GM21515 (cell line): ENCODE data around the gene PHETA2.
"Not testable (repeated sequence)": the region's sequence is repeated elsewhere in the genome, so short reads cannot be mapped to it uniquely, and the experiment has no call there.

Experiments
- ATAC-seq: cut with Tn5 transposase; IDR thresholded peaks from one replicate; pipeline ENCODE4 v1.9.1; 2021; ENCODE audit not compliant: unreplicated experiment

Gene PHETA2

GRCh38 chr22:42101199-42101598 lies 27.2 kb downstream of the PHETA2 start:
- no peak for ATAC-seq

DNA sequence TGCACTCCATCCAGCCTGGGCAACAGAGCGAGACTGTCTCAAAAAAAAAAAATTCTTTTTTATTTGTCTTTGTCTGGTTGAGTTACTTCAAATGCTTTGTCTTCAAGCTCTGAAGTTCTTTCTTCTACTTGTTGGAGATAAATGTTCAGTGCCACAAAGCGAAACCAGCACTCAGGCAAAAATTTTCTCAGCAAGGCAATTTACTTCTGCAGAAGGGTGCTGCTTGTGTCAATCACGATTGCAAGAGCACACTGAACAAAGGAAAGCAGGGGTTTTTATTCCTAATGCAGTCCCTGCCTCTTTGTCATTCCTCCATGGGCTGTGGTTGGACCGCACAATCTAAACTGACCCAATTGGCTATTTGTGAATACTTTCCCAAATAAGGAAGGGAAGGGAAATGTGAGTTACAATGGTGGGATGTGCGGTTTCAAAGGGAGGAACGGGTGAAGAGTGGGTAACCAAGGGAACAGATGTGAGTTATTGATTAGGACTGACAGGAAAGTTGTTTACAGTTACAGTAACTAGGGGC lies 30.3 kb downstream of the PHETA2 start:
- not testable (repeated sequence) for ATAC-seq

DNA sequence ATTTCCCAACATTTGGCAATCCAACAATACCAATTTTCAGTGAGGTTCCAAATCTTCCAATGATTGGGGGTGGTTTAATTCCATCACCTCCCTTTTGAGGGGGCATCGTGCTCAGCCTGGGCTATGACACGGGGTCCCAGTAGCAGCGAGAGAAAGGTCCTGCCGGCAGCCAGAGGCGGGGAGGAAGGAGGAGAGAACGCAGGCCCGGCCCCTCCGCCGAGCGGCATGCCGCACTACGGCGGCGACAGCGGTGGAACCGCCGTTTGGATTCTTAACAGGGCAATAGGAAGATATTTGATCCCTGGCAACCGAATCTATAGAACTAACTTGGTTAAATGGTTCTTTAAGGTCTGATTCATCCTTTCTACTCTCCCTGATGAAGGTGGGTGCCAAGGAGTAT lies 34.8 kb downstream of the PHETA2 start:
- no peak for ATAC-seq

GRCh38 chr22:42111798-42112197 lies 37.8 kb downstream of the PHETA2 start:
- ATAC-seq: no peak

DNA sequence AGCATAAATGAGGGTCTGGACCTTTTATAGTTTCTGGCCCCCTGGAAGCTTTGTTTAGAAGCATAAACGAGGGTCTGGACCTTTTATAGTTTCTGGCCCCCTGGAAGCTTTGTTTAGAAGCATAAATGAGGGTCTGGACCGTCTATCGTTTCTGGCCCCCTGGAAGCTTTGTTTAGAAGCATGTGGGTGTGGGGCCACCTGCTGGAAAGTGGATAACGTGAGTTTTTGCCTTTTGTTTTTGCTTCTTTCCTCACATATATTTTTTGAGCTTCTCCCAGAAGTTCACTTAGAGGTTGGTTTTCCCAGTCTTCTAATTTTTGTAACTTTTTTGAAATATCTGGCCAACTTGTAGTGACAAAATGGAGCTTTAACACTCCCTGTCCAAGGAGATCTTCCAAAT lies 38.7 kb downstream of the PHETA2 start:
- ATAC-seq: not testable (repeated sequence)

GRCh38 chr22:42114721-42115120 lies 40.7 kb downstream of the PHETA2 start:
- no peak for ATAC-seq

DNA sequence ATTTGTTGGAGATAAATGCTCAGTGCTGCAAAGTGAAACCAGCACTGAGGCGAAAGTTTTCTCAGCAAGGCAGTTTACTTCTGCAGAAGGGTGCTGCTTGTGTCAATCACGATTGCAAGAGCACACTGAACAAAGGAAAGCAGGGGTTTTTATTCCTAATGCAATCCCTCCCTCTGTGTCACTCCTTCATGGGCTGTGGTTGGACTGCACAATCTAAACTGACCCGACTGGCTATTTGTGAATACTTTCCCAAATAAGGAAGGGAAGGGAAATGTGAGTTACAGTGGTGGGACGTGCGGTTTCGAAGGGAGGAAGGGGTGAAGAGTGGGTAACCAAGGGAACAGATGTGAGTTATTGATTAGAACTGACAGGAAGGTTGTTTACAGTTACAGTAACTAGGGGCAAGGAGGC lies 41.4 kb downstream of the PHETA2 start:
- not testable (repeated sequence) for ATAC-seq

- ATAC-seq: no peak
Measured at GRCh38 chr22:42116848-42117424, 42.9 kb downstream of the PHETA2 start.

- ATAC-seq: not testable (repeated sequence)
Measured at GRCh38 chr22:42120231-42121021, 46.4 kb downstream of the PHETA2 start.

GRCh38 chr22:42123529-42123928 lies 49.5 kb downstream of the PHETA2 start:
- ATAC-seq: not testable (repeated sequence)

GRCh38 chr22:42127606-42128005 lies 53.6 kb downstream of the PHETA2 start:
- ATAC-seq: no peak

GRCh38 chr22:42128007-42128406 lies 54.0 kb downstream of the PHETA2 start:
- not testable (repeated sequence) for ATAC-seq
